H1 (cell line): ENCODE measurements around the gene TNIK. TPM values are rescaled to one million over a fixed set of nuclear protein-coding genes. Genes with fewer than 3 reads are reported as not detected.

Experiments
- CBX5 ChIP-seq: fragments of 300-800, 300-1000 bp; sonication (generic); IDR thresholded peaks from 2 replicates; pipeline ENCODE4 v1.7.1; 2016; ENCODE audit warnings: antibody characterized with exemption, low read length, low read depth
- CEBPB ChIP-seq: IDR thresholded peaks from 2 replicates; pipeline ENCODE4 v1.6.1; 2012; ENCODE audit warnings: low read depth, low read length
- CHD7 ChIP-seq: fragments of 300-600 bp; sonication (generic); IDR thresholded peaks from 2 replicates; pipeline ENCODE4 v1.7.1; 2012; ENCODE audit warnings: low read length, moderate library complexity, mild to moderate bottlenecking, inconsistent platforms; ENCODE audit not compliant: insufficient replicate concordance
- HDAC2 ChIP-seq, 2 experiments: fragments of 300-600 bp in 1 of 2; sonication (generic) in 1 of 2; IDR thresholded peaks; 2 replicates each; pipeline ENCODE4 v1.6.1; 2011 to 2012; ENCODE audit warnings: low read depth in 2 of 2, low read length in 2 of 2, mild to moderate bottlenecking in 2 of 2, moderate library complexity in 2 of 2, borderline replicate concordance in 1 of 2, inconsistent platforms in 1 of 2
- JUN ChIP-seq: IDR thresholded peaks from 2 replicates; pipeline ENCODE4 v1.6.1; 2011; ENCODE audit warnings: low read depth, mild to moderate bottlenecking, improper control_type of control experiment, low read length
- SP1 ChIP-seq: IDR thresholded peaks from 2 replicates; pipeline ENCODE4 v1.6.1; 2011; ENCODE audit warnings: low read depth, low read length
- TCF12 ChIP-seq: IDR thresholded peaks from 2 replicates; pipeline ENCODE4 v1.6.1; 2011; ENCODE audit warnings: low read depth, mild to moderate bottlenecking, low read length
- TEAD4 ChIP-seq: IDR thresholded peaks from 2 replicates; pipeline ENCODE4 v1.6.1; 2012; ENCODE audit warnings: low read depth, low read length, inconsistent platforms, mixed read lengths
- polyA plus RNA-seq, 7 experiments: library from polyadenylated mRNA; depleted of rRNA in 3 of 7; stranded (reverse) in 5 of 7; unstranded in 2 of 7; fragments of >200 nt in 5 of 7; fragments of 200-250 nt in 2 of 7; gene quantifications; 1 replicate in 5 of 7; 2 replicates in 1 of 7; 4 replicates in 1 of 7; pipeline versions ENCODE4 v1.2.1 to v1.2.3, GENCODE V29; 2011 to 2013; ENCODE audit warnings: missing spikeins in 2 of 7, mixed read lengths in 2 of 7
- total RNA-seq: library from RNA; stranded (reverse); fragmentation: NEBNext Ultra II Directional; extraction: Animal tissue kit (Norgen Biotek cat#: 25700); gene quantifications from 2 replicates; pipeline ENCODE4 v1.2.1, GENCODE V29; 2021
- TF ChIP-seq, protein P1 (sequence below), 3 experiments: IDR thresholded peaks; 1 replicate in 2 of 3; 2 replicates in 1 of 3; pipeline versions ENCODE4 v1.5.1 to v1.6.1; 2011; ENCODE audit warnings: low read length in 3 of 3, mild to moderate bottlenecking in 3 of 3, inconsistent platforms in 2 of 3, low read depth in 1 of 3, moderate library complexity in 1 of 3; ENCODE audit not compliant: insufficient read depth in 1 of 3; ENCODE audit errors: control extremely low read depth in 1 of 3

Gene TNIK
- total and polyA plus RNA-seq, 2 of the 8 experiments (the other 6 are each of a cell fraction or from before 2014, with no cell fraction given): 7.4 to 42.0 TPM

GRCh38 chr3:171429635-171430034 lies 30.6 kb downstream of the TNIK start (continued):
- TF ChIP-seq CHD7: no peak
- TF ChIP-seq CEBPB: no peak
- TF ChIP-seq TEAD4: peak; percentile 86
- TF ChIP-seq JUN: no peak
- no peak for TF ChIP-seq TCF12
- TF ChIP-seq SP1: peak; percentile 39; the same call in 1 of the 2 replicates
- TF ChIP-seq, protein P1, sequence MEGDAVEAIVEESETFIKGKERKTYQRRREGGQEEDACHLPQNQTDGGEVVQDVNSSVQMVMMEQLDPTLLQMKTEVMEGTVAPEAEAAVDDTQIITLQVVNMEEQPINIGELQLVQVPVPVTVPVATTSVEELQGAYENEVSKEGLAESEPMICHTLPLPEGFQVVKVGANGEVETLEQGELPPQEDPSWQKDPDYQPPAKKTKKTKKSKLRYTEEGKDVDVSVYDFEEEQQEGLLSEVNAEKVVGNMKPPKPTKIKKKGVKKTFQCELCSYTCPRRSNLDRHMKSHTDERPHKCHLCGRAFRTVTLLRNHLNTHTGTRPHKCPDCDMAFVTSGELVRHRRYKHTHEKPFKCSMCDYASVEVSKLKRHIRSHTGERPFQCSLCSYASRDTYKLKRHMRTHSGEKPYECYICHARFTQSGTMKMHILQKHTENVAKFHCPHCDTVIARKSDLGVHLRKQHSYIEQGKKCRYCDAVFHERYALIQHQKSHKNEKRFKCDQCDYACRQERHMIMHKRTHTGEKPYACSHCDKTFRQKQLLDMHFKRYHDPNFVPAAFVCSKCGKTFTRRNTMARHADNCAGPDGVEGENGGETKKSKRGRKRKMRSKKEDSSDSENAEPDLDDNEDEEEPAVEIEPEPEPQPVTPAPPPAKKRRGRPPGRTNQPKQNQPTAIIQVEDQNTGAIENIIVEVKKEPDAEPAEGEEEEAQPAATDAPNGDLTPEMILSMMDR (IDR thresholded peaks at IDR 0.05; ENCODE audit: control extremely low read depth in 1 of 3, insufficient read depth in 1 of 3, low read depth in 1 of 3, low read length in 3 of 3): no peak
- TF ChIP-seq HDAC2 (IDR thresholded peaks at IDR 0.05; ENCODE audit: borderline replicate concordance in 1 of 2, low read depth in 2 of 2, low read length in 2 of 2): 0 out of 4 replicates have a peak, but pooled peaks of 1 of the 2 experiments have one; percentile 37
- no peak for TF ChIP-seq CBX5
